PC-9 (cell line): ENCODE measurements around the gene KIF26B.

Experiments
- CTCF ChIP-seq: fragments of 200-600 bp; sonication (generic); conservative IDR thresholded peaks from 2 replicates; pipeline ENCODE4 v1.6.1; 2017; ENCODE audit warnings: mixed run types, antibody characterized with exemption, mild to moderate bottlenecking, moderate library complexity
- EZH2 ChIP-seq: fragments of 200-600 bp; sonication (generic); IDR thresholded peaks from 2 replicates; pipeline ENCODE4 v1.8.0; 2017; ENCODE audit warnings: antibody characterized with exemption, low read depth

- TF ChIP-seq CTCF (no peak), EZH2 (no peak)
These were observed 17.2 kb downstream of the KIF26B start for GRCh38 chr1:245172026-245172425.
